Inferior parietal cortex (tissue), 1 donor: Measurements from ENCODE around the gene DUSP28.
A peak's percentile ranks its signal among the peaks of the same experiment; 100 is the strongest.

Experiments
- DNase-seq: peaks from one replicate; pipeline ENCODE4 v3.0.0-alpha.2; 2016; ENCODE audit errors: extremely low spot score

DUSP28 gene

DNA sequence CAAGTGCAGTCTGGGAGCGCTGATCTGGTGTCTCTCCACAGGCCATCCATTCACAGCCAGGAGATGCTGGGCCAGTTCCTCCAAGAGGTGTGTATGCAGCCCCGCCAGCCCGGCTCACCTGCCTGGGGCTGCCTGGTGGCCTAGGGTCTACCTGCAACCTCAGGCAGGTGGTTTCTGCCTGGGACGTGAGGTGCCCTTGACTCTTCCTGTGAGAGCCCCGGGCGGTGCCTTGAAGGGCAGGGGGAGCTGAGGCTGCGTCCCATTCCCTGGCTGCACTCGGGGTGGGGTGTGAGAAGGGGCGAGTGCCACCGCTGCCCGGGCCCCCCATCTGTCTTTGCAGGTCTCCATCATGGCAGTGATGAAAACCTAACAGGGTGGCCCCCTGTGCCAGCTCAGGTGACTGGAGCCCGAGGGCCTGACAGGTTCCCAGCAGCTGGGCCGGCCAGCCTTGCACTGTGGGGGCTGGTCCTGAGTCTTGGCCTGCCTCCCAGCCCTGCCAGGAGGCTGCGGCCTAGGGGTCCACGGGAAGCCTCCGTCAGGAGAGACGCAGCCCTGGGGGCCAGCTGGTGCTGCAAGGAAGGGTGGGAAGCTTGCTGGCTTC lies 38.3 kb downstream of the DUSP28 start:
- no peak for DNase-seq

DNA sequence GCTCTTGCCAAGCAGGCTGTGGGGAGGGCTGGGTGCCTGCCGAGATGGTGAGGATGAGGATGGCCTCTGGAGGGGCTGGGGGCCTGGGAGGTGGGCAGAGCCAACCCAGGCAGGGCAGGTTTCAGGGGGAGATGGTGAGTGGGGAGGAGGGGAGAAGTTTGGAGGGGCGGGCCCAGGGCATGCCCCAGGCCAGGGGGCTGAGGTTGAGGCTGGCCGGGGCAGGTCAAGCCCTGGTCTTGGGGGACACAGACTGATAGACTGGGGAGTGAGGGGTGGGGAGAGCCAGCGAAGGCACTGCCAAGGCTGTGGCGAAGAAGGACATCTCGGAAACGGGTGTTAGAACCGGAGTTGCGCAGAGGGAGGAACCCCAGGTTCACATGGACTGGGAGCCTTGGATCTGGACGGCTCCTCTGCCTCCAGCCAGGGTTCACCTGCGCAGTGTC lies 39.0 kb downstream of the DUSP28 start:
- DNase-seq: no peak

DNA sequence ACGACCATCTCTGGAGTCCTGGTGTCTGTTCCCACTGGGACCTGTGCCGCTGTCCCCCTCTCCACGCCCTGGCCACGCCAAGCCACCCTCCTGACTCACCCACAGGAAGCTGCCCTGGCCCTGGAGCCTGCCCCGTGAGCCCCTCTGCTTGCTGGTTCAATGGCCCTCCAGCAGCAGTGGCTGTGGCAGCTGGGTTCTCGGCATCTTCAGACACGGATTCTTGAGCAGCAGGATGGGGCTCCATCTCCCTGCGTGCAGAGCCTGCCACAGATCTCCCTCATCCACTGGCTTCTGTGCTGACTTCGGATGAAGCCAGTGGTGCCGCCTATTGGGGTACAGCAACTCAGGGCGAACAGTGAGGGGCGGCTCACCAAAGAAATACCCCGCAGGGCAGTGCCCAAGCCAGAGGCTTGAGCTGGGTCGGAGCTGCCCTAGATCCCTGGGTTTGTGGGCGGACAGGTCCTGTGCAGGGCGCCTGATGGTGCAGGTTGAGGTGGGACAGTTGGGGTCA lies 40.3 kb downstream of the DUSP28 start:
- DNase-seq: no peak

DNA sequence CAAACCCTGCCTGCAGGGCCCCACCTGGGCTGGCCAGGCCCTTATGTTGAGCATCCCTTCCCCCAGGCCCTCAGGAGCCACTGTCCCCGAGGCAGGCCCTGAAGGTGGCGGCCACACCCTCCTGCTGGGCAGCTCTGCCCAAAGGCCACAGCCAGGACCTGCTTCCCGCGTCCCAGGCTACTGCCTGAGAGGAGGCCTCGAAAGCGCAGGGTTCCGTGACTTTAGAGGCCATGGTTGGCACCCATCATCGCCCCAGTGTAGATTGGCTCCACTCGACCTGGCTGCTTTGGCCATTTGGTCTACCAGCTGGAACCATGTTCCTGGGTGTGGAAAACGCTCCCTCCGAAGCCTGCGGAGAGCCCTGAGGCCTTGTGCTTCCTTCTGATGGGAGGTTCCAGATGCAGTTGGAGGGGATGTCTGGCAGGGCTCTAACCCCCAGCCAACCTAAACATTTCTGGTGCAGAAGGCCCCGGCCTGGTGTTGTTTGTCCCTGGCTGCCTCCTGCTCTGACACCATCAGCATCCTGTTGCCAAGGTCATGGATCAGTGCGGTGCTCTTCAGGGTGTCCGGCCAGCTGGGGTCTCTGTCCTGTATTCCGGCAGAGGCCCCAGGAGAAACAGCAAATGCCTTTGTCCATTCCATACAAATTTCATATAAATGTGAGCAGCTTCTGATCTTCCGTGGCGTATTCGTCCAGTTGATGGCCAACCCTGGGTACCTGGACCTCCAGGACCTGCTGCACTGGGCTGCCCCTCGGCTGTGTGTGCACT lies 41.1 kb downstream of the DUSP28 start:
- DNase-seq: no peak

DNA sequence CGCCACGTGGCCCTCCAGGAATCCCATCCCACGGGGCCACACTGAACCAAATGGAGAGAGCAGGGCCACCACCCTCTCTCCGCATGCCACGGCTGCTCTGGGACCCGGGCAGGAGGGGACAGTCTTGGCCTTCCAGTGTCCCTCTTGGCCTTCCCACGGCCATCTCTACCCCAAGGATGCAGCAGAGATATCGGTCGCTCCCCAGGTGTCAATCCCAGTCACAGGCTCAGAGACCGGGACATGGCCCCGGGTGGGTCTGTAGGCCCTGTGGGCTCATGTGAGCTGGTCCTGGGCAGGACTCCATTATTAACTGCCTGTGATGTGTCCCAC lies 41.6 kb downstream of the DUSP28 start:
- DNase-seq: no peak

DNA sequence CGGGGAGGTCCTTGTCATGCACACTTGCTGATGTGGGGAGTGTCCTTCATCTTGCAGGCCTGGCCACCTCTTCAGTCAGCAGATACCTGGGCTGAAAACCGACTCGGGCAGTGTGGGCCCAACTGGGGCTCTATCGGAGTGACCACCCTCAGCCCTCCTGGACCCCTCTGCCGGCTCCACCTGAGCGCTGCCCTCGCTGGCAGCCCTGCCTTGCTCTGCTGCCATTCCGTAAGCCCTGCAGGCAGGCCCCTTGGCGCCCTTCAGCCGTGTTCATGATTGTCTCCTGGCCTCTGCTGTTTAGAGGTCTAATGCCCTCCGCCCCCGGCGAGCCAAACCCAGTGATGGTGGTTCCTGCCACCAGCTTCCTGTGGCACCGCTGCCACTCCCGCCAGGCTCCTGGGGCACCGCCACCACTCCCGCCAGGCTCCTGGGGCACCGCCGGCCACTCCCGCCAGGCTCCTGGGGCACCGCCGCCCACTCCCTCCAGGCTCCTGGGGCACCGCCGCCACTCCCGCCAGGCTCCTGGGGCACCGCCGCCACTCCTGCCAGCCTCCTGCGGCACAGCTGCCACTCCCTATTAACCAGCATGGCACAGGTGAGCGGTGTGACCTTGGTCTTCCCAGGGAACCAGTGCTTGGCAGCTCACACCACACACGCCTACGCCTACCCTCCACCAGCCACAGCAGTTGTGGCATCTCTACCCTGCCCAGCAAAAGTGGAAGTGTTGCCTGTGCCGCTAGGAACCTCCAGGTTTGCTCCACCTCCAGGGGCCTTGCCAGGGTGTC lies 42.3 kb downstream of the DUSP28 start:
- no peak for DNase-seq

DNA sequence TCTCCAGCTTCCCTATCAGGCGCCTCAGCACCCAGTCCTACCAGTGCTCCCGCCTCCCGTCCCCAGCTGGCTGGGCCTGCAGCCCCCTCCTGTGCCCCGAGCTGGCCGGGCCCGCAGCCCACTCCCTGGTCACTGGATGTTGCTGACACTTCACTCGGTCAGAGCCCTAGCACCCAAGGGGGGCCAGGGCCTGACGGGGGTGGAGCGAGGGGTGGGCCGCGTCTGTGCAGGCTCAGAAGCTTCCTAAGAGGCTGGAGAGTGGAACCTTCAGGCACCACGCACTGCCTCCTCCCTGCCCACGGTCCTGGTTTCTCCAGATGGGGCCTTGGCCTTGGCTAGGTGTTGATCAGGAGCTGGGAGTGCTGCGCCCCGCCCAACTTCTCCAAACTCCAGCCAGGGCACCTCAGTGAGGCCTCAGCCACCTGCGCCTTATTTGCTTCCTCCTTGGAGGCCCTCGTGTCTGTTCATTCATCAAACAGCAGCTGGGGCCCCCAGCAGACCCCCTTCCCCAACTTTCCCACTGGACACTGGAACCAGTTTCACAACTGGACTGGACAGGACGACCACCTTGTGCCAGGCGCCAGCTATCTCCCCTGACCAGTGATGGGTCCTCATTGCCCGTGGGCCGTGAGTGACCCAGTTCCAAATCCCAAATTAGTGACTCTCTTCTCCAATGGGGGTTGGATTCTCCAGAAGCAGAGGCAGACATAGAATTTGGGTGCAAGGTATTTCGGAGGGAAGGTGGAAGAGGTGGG lies 43.1 kb downstream of the DUSP28 start:
- DNase-seq: no peak

DNA sequence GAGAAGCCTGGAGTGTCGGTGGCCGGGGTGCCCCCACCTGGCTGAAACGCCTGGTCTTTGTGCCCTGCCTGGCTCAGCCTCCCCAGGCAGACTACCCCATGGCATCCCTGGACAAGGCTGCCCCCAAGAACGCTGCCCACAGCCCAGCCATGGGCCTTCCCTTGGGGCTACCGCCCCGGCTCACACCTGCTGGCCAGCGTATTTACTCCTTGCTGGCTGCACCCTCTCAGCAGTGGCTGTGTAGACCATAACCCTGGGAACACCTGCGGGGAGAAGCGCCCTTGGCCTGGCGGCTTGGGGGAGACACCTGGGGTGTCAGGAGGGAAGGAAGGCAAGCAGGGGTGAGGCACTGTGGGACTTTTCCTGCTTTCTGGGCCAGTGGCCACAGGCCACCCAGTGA lies 43.7 kb downstream of the DUSP28 start:
- DNase-seq: no peak

DNA sequence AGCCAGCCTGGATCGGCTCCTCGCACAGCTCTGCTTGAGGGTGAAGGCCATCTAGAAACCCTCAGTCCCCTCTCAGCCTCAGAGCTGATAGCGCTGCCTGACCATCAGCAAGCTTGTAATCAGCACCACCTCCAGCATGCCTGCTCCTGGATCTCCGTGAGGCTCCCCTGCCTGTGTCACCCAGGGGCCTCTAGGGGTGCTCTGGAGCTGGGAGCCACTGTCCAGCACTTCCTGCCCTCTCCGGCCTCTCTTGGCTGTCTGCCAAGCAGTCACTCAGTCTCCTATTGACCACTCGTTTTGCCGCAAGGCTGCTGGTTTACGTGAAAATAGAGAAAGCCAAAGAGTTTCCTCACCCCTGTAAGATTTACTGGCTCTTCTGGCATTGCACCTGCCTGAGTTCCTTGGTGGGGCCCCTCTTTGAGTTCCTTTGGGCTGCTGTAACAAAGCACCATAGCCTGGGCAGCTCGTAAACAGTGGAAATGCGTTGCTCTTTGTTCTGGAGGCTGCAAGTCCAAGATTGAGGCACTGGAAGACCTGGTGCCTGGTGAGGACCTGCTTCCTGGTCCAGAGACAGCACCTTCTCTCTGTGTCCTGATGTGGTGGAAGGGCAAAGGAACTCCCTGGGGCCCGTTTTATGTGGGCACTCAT lies 44.3 kb downstream of the DUSP28 start:
- DNase-seq: peak; percentile 80

DNA sequence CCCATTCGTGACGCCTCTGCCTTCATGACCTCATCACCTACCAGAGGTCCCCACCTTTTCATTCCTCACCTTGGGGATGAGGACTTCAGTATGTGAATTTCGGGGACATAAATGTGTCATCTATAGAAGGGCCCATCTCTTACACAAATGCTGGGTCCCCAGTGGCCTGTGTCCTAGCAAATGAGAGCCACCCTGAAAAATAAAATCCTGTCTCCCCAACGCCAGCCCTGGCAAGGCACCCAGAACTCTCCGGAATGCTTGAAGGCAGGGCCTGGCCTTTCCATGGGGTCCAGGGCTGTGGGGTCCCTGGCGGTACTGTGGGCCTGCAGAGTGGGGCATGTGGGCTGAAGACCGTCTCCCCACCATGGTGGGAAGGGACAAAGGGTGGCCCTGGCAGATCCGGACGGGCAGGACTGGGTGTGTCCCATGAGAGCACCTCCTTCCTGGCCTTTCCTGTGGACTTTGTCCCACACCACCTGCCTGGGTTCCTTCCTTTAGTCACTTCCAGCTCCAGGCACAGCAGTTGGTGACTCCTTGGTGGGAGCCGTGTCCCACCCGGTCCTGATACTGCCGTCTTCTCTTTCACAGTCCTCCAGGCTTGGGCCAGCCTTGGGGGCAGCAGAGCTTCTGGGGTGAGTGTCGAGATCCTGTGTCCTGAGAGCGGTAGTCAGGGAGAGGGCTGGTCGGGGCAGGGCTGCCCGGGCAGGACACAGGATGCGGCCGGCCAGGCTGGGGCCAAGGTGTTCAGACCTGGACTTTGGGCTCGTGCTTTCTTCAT lies 45.0 kb downstream of the DUSP28 start:
- DNase-seq: no peak

DNA sequence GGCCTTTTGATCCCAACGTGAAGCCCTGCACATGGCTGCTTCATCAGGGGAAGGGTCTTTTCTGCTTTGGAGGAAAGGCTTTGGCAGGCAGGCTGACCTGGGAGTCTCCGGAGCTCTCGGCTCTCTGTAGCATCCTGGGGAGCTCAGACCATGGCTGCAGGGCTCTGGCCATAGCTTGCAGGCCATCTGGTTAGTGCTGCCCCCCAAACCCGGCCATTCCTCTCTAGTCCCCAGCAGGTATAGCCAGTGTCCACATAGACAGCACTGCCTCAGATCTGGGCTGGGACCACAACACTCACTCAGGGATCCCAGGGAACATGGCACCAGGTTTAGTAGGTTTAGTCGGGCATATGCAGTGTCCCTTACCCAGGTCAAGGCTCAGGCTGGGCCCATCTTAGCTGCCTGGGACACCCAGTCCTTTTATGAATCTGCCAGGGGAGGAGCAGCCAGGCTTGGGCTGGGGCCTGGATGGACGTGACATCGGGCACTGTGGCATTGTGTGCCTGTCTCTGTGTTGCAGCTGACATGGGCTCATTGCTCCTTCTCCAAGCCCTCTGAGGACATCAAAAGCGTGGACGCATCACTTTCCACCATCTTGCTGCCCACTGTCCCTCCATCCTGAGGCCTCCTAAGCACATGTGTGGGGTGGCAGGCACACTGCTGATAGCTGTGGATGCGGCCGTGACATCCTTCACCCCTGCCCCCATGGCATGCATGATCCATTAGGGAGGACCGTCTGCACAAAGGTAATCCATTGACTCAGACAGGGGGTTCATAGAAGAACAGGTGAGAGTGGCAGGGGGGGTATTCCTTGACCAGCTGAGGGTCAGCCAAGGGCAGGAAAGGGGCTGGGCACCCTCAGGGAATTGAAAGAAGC lies 45.9 kb downstream of the DUSP28 start:
- DNase-seq: no peak

DNA sequence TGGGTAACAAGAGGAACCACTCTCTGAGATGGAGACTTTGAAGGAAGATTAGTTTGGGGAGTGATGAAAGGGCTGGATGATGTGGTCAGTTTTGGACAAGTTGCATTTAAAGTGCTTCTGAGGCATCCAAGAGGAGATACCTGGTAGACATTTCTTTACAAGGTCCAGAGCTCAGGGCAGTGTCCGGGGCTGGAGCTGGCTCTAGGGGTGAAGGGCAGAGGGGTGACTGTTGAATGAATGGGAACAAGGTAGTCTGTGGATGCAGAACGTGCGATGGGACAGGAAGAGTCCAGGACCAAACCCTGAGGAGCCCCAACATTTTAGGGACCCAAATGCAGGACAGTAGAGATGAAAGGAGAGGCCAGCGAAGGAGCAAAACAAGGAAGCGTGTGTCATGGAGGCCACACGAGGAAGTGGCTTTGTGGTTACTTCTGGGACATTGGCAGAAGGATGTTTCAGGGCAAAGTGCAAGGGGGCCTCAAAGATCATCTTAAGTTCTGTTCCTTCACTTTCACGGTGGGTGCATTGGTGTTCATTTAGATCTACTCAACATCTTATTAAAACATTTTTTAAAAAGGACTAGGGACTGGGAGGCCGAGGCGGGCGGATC lies 51.5 kb downstream of the DUSP28 start:
- no peak for DNase-seq
